ENCODE measurements around the gene A4GALT.

Gene A4GALT

GRCh38 chr22:42649246-42650099 is 71.2 kb downstream of the A4GALT start, which contains the start of gene CYB5R3:
Gene CYB5R3, minus strand, starts transcription at chr22:42649392. Its CDS starts 77 bp downstream, at chr22:42649315.
- peak within 1 kb of the TSS; percentile 95 for H3K4me2 ChIP-seq (ENCODE audit: insufficient read depth, low read length)
- peak within 1 kb of the TSS; percentile 82 for H2AFZ ChIP-seq (ENCODE audit: low read depth, low read length)
- DNase-seq, result peak; percentile 87

GRCh38 chr22:42648368-42649245 is 72.1 kb downstream of the A4GALT start:
- H4K20me1 ChIP-seq (ENCODE audit: insufficient read depth, low read length), result peaks cover 46% of the 10 kb centered on the region
- peak; percentile 32 for DNase-seq
- H3K79me2 ChIP-seq (ENCODE audit: insufficient read depth, low read length), result peaks cover 62% of the 10 kb centered on the region
- no peaks in the 10 kb centered on the region for H3K27me3 ChIP-seq (ENCODE audit: insufficient read depth, low read length, poor library complexity)
- peak overlapping the region; percentile 97 for H3K9ac ChIP-seq (ENCODE audit: low read depth, low read length)
- H3K4me2 ChIP-seq (ENCODE audit: insufficient read depth, low read length), result peak overlapping the region; percentile 95
- peak overlapping the region; percentile 78 to 90; a peak in 3 of 4 replicates for H3K4me3 ChIP-seq (ENCODE audit: low read depth in 1 of 2, low read length in 2 of 2)
- peaks cover 42% of the 10 kb centered on the region for H3K4me1 ChIP-seq (ENCODE audit: insufficient read depth, low read length)
- TF ChIP-seq CTCF (IDR thresholded peaks at IDR 0.05; ENCODE audit: borderline replicate concordance, extremely low read depth, low read length, poor library complexity, severe bottlenecking), result no peak
- no peak for TF ChIP-seq EZH2 (IDR thresholded peaks at IDR 0.05; ENCODE audit: borderline replicate concordance, low read depth, low read length, severe bottlenecking)
- peak overlapping the region; percentile 82 for H2AFZ ChIP-seq (ENCODE audit: low read depth, low read length)
- peaks cover 12% of the 10 kb centered on the region for H3K36me3 ChIP-seq (ENCODE audit: insufficient read depth, low read length)
- ATAC-seq (ENCODE audit: insufficient read depth, low read depth), result peak; percentile 31
- peak overlapping the region; percentile 82 for H3K27ac ChIP-seq (ENCODE audit: low read length)
- no peaks in the 10 kb centered on the region for H3K9me3 ChIP-seq (ENCODE audit: insufficient read depth, low read length, severe bottlenecking)

More at GRCh38 chr22:42649246-42650099, 71.2 kb downstream of the A4GALT start, which contains the start of gene CYB5R3:
- H3K4me3 ChIP-seq (ENCODE audit: low read depth in 1 of 2, low read length in 2 of 2), result peak within 1 kb of the TSS; percentile 78 to 90; a peak in 3 of 4 replicates
- peaks cover 42% of the 10 kb centered on the region for H3K4me1 ChIP-seq (ENCODE audit: insufficient read depth, low read length)
- peaks cover 37% of the 10 kb centered on the region for H4K20me1 ChIP-seq (ENCODE audit: insufficient read depth, low read length)
- TF ChIP-seq EZH2 (IDR thresholded peaks at IDR 0.05; ENCODE audit: borderline replicate concordance, low read depth, low read length, severe bottlenecking) (no peak), CTCF (IDR thresholded peaks at IDR 0.05; ENCODE audit: borderline replicate concordance, extremely low read depth, low read length, poor library complexity, severe bottlenecking) (no peak)
- H3K79me2 ChIP-seq (ENCODE audit: insufficient read depth, low read length), result peaks cover 53% of the 10 kb centered on the region
- peak within 1 kb of the TSS; percentile 82 for H3K27ac ChIP-seq (ENCODE audit: low read length)
- H3K36me3 ChIP-seq (ENCODE audit: insufficient read depth, low read length), result peaks cover 12% of the 10 kb centered on the region
- H3K27me3 ChIP-seq (ENCODE audit: insufficient read depth, low read length, poor library complexity), result no peaks in the 10 kb centered on the region
- peak; percentile 91 for ATAC-seq (ENCODE audit: insufficient read depth, low read depth)
- H3K9ac ChIP-seq (ENCODE audit: low read depth, low read length), result peak within 1 kb of the TSS; percentile 97
- no peaks in the 10 kb centered on the region for H3K9me3 ChIP-seq (ENCODE audit: insufficient read depth, low read length, severe bottlenecking)

DNA sequence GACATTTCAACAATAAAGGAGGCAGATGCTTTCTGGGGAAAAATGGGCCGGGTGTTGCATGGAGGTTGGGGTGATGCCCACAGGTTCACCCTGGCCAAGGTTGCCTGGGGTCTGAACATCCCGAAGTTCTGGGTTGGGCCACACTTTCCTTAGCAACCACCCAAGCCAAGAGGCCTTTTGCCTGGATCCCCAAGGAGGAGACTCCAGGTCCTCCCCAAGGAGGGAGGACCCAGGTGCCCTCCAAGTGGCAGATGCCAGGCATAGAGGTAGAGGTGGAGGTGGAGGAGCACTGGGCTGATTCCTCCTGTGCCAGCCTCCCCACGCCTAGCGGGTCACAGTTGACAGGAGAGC is 72.7 kb downstream of the A4GALT start:
- no peak for TF ChIP-seq CTCF (IDR thresholded peaks at IDR 0.05; ENCODE audit: borderline replicate concordance, extremely low read depth, low read length, poor library complexity, severe bottlenecking)
- no peak for TF ChIP-seq EZH2 (IDR thresholded peaks at IDR 0.05; ENCODE audit: borderline replicate concordance, low read depth, low read length, severe bottlenecking)
- H3K36me3 ChIP-seq (ENCODE audit: insufficient read depth, low read length), result peaks cover 12% of the 10 kb centered on the region
- H3K27me3 ChIP-seq (ENCODE audit: insufficient read depth, low read length, poor library complexity), result no peaks in the 10 kb centered on the region
- peak overlapping the region; percentile 97 for H3K9ac ChIP-seq (ENCODE audit: low read depth, low read length)
- H2AFZ ChIP-seq (ENCODE audit: low read depth, low read length), result no peak overlapping the region
- no peak for DNase-seq
- no peaks in the 10 kb centered on the region for H3K9me3 ChIP-seq (ENCODE audit: insufficient read depth, low read length, severe bottlenecking)
- peak overlapping the region; percentile 82 for H3K27ac ChIP-seq (ENCODE audit: low read length)
- peaks cover 67% of the 10 kb centered on the region for H3K79me2 ChIP-seq (ENCODE audit: insufficient read depth, low read length)
- ATAC-seq (ENCODE audit: insufficient read depth, low read depth), result no peak
- H3K4me3 ChIP-seq (ENCODE audit: low read depth in 1 of 2, low read length in 2 of 2), result peak overlapping the region; percentile 78 to 90; a peak in 3 of 4 replicates
- H4K20me1 ChIP-seq (ENCODE audit: insufficient read depth, low read length), result peaks cover 50% of the 10 kb centered on the region
- peak overlapping the region; percentile 95 for H3K4me2 ChIP-seq (ENCODE audit: insufficient read depth, low read length)
- H3K4me1 ChIP-seq (ENCODE audit: insufficient read depth, low read length), result peaks cover 42% of the 10 kb centered on the region

Data from DND-41 (cell line).